B cell (primary cell): Measurements from ENCODE around the gene GABRR2. TPM values are rescaled to one million over a fixed set of nuclear protein-coding genes. Genes with fewer than 3 reads are reported as not detected.
A peak's percentile ranks its signal among the peaks of the same experiment; 100 is the strongest.

Experiments used
- ATAC-seq: fragments of 200-7000 bp; cut with Tn5 transposase; one replicate; pipeline ENCODE4 v1.10.0; 2021; ENCODE audit warnings: low read depth, mild to moderate bottlenecking, moderate number of reproducible peaks, moderate library complexity
- CTCF ChIA-PET: fragments of 350-600 bp; sonication (Branson Sonifier 250); formaldehyde crosslinking; loops from one replicate; lab custom pipeline; 2021; ENCODE audit warnings: antibody characterized with exemption, inconsistent platforms; lab: Charles Lee
- POLR2A ChIA-PET: fragments of 350-600 bp; sonication (Branson Sonifier 250); formaldehyde crosslinking; loops from one replicate; lab custom pipeline; 2021; ENCODE audit warnings: antibody characterized with exemption; lab: Charles Lee
- DNase-seq: peaks from one replicate; pipeline ENCODE4 v3.0.0; 2013
- H2AFZ ChIP-seq: 2 replicates; pipeline ENCODE4 v1.6.1; 2012; ENCODE audit warnings: mild to moderate bottlenecking, low read depth, low read length; ENCODE audit not compliant: insufficient read depth, poor library complexity, severe bottlenecking
- H3K27ac ChIP-seq, 2 donors: 1 replicate in 1 of 2; 2 replicates in 1 of 2; pipeline ENCODE4 v1.5.1; 2012 to 2013; ENCODE audit warnings: low read length in 2 of 2, mild to moderate bottlenecking in 2 of 2, moderate library complexity in 1 of 2
- H3K27me3 ChIP-seq, 4 experiments: fragments of 200-600 bp in 1 of 4; sonication (generic) in 1 of 4; replicated peaks in 1 of 4; 1 replicate in 2 of 4; 2 replicates in 2 of 4; pipeline versions ENCODE4 v1.6.1 to v1.7.0; 2013 to 2016; ENCODE audit warnings: low read length in 3 of 4, mild to moderate bottlenecking in 2 of 4, mixed read lengths in 1 of 4, moderate library complexity in 1 of 4; ENCODE audit not compliant: insufficient read depth in 4 of 4, control insufficient read depth in 3 of 4; ENCODE audit errors: control extremely low read depth in 1 of 4
- H3K36me3 ChIP-seq, 2 experiments: replicated peaks in 1 of 2; 1 replicate in 1 of 2; 2 replicates in 1 of 2; pipeline versions ENCODE4 v1.6.1 to v1.7.1; 2013; ENCODE audit warnings: low read length in 1 of 2; ENCODE audit not compliant: insufficient read depth in 2 of 2, control insufficient read depth in 1 of 2; ENCODE audit errors: control extremely low read depth in 1 of 2, extremely low read depth in 1 of 2
- H3K4me1 ChIP-seq, 2 donors: fragments of 200-600 bp in 1 of 2; sonication (generic) in 1 of 2; 1 replicate in 1 of 2; 2 replicates in 1 of 2; pipeline versions ENCODE4 v1.5.1 to v1.6.1; 2013 to 2017; ENCODE audit warnings: low read length in 2 of 2; ENCODE audit not compliant: control insufficient read depth in 2 of 2, insufficient read depth in 2 of 2
- H3K4me2 ChIP-seq: replicated peaks from 2 replicates; pipeline ENCODE3; 2012; ENCODE audit warnings: mild to moderate bottlenecking, low read depth, low read length; ENCODE audit not compliant: poor library complexity, severe bottlenecking
- H3K4me3 ChIP-seq, 5 experiments: fragments of 200-600 bp in 1 of 5; sonication (generic) in 1 of 5; 1 replicate in 3 of 5; 2 replicates in 2 of 5; pipeline versions ENCODE4 v1.5.1 to v1.7.0; 2011 to 2016; ENCODE audit warnings: low read length in 4 of 5, mild to moderate bottlenecking in 4 of 5, low read depth in 2 of 5, control low read depth in 1 of 5, moderate library complexity in 1 of 5; ENCODE audit not compliant: insufficient read depth in 1 of 5; ENCODE audit errors: control extremely low read depth in 1 of 5, extremely low read depth in 1 of 5
- H3K79me2 ChIP-seq: fragments of 200-600 bp; sonication (generic); one replicate; pipeline ENCODE4 v1.6.0; 2016; ENCODE audit warnings: low read length; ENCODE audit not compliant: control insufficient read depth, insufficient read depth
- H3K9ac ChIP-seq: fragments of 200-600 bp; sonication (generic); 2 replicates; pipeline ENCODE4 v1.6.1; 2017; ENCODE audit warnings: mild to moderate bottlenecking, low read length, moderate library complexity
- H3K9me3 ChIP-seq, 3 donors: one replicate each; pipeline versions ENCODE4 v1.6.1 to v1.7.1; 2013; ENCODE audit warnings: low read length in 2 of 3; ENCODE audit not compliant: control insufficient read depth in 2 of 3, insufficient read depth in 1 of 3; ENCODE audit errors: control extremely low read depth in 1 of 3
- H4K20me1 ChIP-seq: 2 replicates; pipeline ENCODE4 v1.6.0; 2012; ENCODE audit warnings: mild to moderate bottlenecking, low read length; ENCODE audit not compliant: insufficient read depth, control insufficient read depth, poor library complexity, severe bottlenecking
- H3K27ac Mint-ChIP-seq: one replicate; pipeline ENCODE4 v1.8.0; 2021; ENCODE audit warnings: mixed read lengths
- H3K27me3 Mint-ChIP-seq: one replicate; pipeline ENCODE4 v1.8.0; 2021; ENCODE audit warnings: mixed read lengths
- H3K4me1 Mint-ChIP-seq: one replicate; pipeline ENCODE4 v1.8.0; 2021; ENCODE audit warnings: mixed read lengths
- H3K4me3 Mint-ChIP-seq: one replicate; pipeline ENCODE4 v1.8.0; 2021; ENCODE audit warnings: mixed read lengths
- H3K9me3 Mint-ChIP-seq: one replicate; pipeline ENCODE4 v1.8.0; 2022; ENCODE audit warnings: mixed read lengths; ENCODE audit not compliant: insufficient read depth
- EZH2 ChIP-seq: IDR thresholded peaks from 2 replicates; pipeline ENCODE4 v1.6.1; 2012; ENCODE audit warnings: borderline replicate concordance, low read depth, mild to moderate bottlenecking, moderate library complexity, low read length; ENCODE audit not compliant: insufficient read depth, poor library complexity, severe bottlenecking
- WGBS: methylation state at CpG from one replicate; pipeline ENCODE4 v1.1.5; 2013; ENCODE audit warnings: missing lambda C conversion rate; ENCODE audit not compliant: insufficient coverage; 5-methylcytosine and 5-hydroxymethylcytosine counted together
- intact Hi-C: fragments of 100-400 bp; cut with micrococcal nuclease; formaldehyde crosslinking; loops from one replicate; pipeline ENCODE4 v1.10.0; 2022
- polyA plus RNA-seq: library from polyadenylated mRNA; depleted of rRNA; stranded (reverse); fragments of >200 nt; gene quantifications from 2 replicates; pipeline ENCODE4 v1.2.3, GENCODE V29; 2012
- total RNA-seq, 2 donors: library from RNA; stranded (reverse); fragments of 120-200 nt in 1 of 2; gene quantifications; 1 replicate in 1 of 2; 2 replicates in 1 of 2; pipeline versions ENCODE4 v1.2.3 to v1.2.4, GENCODE V29; 2013 to 2022
- TF ChIP-seq, protein P1 (sequence below): fragments of 200-600 bp; IDR thresholded peaks from one replicate; pipeline ENCODE4 v1.8.0; 2022; ENCODE audit warnings: antibody characterized with exemption, mild to moderate bottlenecking

The GABRR2 gene
- total and polyA plus RNA-seq, 2 donors (not counting 1 experiment from before 2014, with no cell fraction given) = 0.59 to 4.7 TPM

DNA sequence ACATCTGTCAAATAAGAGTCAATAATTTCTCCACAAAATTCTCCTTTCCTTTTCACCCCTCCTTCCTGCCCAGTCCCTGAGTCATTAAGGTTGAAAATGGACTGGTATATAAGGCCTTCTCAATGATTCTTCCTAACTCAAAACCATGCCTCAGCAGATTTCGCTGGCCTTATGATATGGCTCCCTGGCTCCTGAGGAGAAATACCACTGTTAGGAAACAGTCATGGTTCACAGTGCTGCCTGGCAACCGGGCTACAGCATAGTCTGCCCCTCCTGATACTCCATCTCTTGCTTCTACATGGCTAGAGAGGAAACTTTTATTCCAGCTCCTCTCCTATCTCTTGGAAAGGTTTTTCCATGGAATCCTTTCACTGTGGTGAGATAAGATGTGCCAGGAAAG is 32.7 kb upstream of the GABRR2 start:
- TF ChIP-seq, protein P1, sequence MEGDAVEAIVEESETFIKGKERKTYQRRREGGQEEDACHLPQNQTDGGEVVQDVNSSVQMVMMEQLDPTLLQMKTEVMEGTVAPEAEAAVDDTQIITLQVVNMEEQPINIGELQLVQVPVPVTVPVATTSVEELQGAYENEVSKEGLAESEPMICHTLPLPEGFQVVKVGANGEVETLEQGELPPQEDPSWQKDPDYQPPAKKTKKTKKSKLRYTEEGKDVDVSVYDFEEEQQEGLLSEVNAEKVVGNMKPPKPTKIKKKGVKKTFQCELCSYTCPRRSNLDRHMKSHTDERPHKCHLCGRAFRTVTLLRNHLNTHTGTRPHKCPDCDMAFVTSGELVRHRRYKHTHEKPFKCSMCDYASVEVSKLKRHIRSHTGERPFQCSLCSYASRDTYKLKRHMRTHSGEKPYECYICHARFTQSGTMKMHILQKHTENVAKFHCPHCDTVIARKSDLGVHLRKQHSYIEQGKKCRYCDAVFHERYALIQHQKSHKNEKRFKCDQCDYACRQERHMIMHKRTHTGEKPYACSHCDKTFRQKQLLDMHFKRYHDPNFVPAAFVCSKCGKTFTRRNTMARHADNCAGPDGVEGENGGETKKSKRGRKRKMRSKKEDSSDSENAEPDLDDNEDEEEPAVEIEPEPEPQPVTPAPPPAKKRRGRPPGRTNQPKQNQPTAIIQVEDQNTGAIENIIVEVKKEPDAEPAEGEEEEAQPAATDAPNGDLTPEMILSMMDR = no peak
- no peak for TF ChIP-seq EZH2
- H3K4me1 Mint-ChIP-seq = peaks cover 72% of the 10 kb centered on the region
- Histone ChIP-seq H3K4me2 (peak overlapping the region; percentile 74), H3K79me2 (peaks cover 94% of the 10 kb centered on the region), H4K20me1 (peaks cover 72% of the 10 kb centered on the region), H3K4me1 (peaks cover 58 to 71% of the 10 kb centered on the region in 2 donors), H3K27ac (peak overlapping the region in 1 of 2 donors; percentile 47), H3K27me3 (no peaks in the 10 kb centered on the region), H3K9ac (no peak overlapping the region), H2AFZ (no peak overlapping the region), H3K4me3 (no peak overlapping the region), H3K36me3 (peaks cover 0 to 34% of the 10 kb centered on the region in 2 experiments), H3K9me3 (peaks cover 0 to 3% (median 0%) of the 10 kb centered on the region in 3 donors)
- H3K27me3 Mint-ChIP-seq = no peaks in the 10 kb centered on the region
- ChIA-PET CTCF (interaction anchor here (0.9 to 11.4 kb wide), 4 partner anchors 17 to 365 kb away, joined by 3 to 141 read pairs (median 52); no protein-coding TSS in a partner anchor), POLR2A (interaction anchor here (1.1 kb wide), 1 partner anchor 10 kb away, joined by 5 read pairs; no protein-coding TSS in a partner anchor)
- ATAC-seq = no peak
- intact Hi-C loops = no loop called here
- WGBS = 38% methylated on average over 1 of the region's 2 CpGs
- DNase-seq = no peak
- no peaks in the 10 kb centered on the region for H3K9me3 Mint-ChIP-seq
- H3K27ac Mint-ChIP-seq = peak overlapping the region; percentile 69
- H3K4me3 Mint-ChIP-seq = no peak overlapping the region

DNA sequence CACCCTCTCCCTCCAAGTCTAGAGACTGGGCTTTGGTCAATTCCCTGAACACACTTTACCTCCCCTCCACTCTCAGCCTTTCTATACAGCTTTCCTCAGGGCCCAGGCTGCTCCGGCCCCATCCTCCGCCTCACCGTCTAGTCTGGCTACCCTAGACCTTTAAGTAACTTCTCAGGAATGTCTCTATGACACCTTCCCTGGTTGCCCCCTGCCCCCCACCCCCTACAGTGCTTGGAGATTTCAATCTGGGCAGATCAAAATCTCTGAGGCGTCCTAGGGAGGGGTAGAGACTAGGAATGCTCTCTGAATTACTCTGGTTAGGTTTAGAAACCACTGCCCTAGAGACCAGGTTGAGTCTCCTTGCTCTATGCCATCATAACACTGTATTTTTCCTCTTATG is 31.3 kb upstream of the GABRR2 start:
- DNase-seq (no peak), ATAC-seq (no peak)
- Histone ChIP-seq H3K36me3 (peaks cover 4 to 44% of the 10 kb centered on the region in 2 experiments), H4K20me1 (peaks cover 85% of the 10 kb centered on the region), H3K4me1 (peaks cover 56 to 71% of the 10 kb centered on the region in 2 donors), H2AFZ (no peak overlapping the region), H3K27ac (no peak overlapping the region), H3K9ac (no peak overlapping the region), H3K4me3 (no peak overlapping the region), H3K4me2 (no peak overlapping the region), H3K9me3 (peaks cover 0 to 3% (median 0%) of the 10 kb centered on the region in 3 donors), H3K27me3 (no peaks in the 10 kb centered on the region), H3K79me2 (peaks cover 88% of the 10 kb centered on the region)
- H3K27ac Mint-ChIP-seq = no peak overlapping the region
- WGBS = 95% methylated on average over 3 of the region's 4 CpGs
- no peaks in the 10 kb centered on the region for H3K27me3 Mint-ChIP-seq
- TF ChIP-seq EZH2 = no peak
- TF ChIP-seq, protein P1 = no peak
- H3K9me3 Mint-ChIP-seq = no peaks in the 10 kb centered on the region
- intact Hi-C loops = no loop called here
- ChIA-PET CTCF (interaction anchor here (1.2 to 11.4 kb wide), 4 partner anchors 9 to 364 kb away, joined by 3 to 141 read pairs (median 52); no protein-coding TSS in a partner anchor), POLR2A (interaction anchor here (1.3 kb wide), 1 partner anchor 265 kb away, joined by 3 read pairs; no protein-coding TSS in a partner anchor)
- peaks cover 65% of the 10 kb centered on the region for H3K4me1 Mint-ChIP-seq
- no peak overlapping the region for H3K4me3 Mint-ChIP-seq
